IMR-90 (cell line): ENCODE results near the gene CYP2F1. TPM values are rescaled to one million over a fixed set of nuclear protein-coding genes. Genes with fewer than 3 reads are reported as not detected.

Experiments
- ATAC-seq: fragments of 200-7000 bp; cut with Tn5 transposase; 2 replicates; pipeline ENCODE4 v1.9.1; 2020; ENCODE audit warnings: low read depth, mild to moderate bottlenecking, moderate library complexity
- BruUV-seq: library from RNA; stranded (reverse); fragments of 400-500 nt; replicated peaks from 2 replicates; lab custom pipeline; 2021; lab: Mats Ljungman, UMichigan
- CTCF ChIA-PET: fragments of 300-600 bp; formaldehyde crosslinking; extraction: SDS; loops from one replicate; lab custom pipeline; 2021; ENCODE audit warnings: antibody characterized with exemption; lab: Yijun Ruan, JAX
- POLR2A ChIA-PET: fragments of 300-600 bp; sonication (Branson Sonifier 250); formaldehyde crosslinking; loops from one replicate; lab custom pipeline; 2022; ENCODE audit warnings: antibody characterized with exemption; ENCODE audit not compliant: unreplicated experiment; lab: Charles Lee
- DNase-seq: peaks from one replicate; pipeline ENCODE4 v3.0.0; 2013
- H2AFZ ChIP-seq: replicated peaks from 2 replicates; pipeline ENCODE3; 2013; ENCODE audit warnings: low read length, mild to moderate bottlenecking; ENCODE audit not compliant: poor library complexity
- H2AK5ac ChIP-seq: 2 replicates; pipeline ENCODE4 v1.6.1; 2013; ENCODE audit warnings: low read depth, low read length, inconsistent platforms
- H2AK9ac ChIP-seq: replicated peaks from 2 replicates; pipeline ENCODE3; 2013; ENCODE audit warnings: mild to moderate bottlenecking, low read depth, low read length, moderate library complexity; ENCODE audit not compliant: poor library complexity
- H2BK120ac ChIP-seq: 2 replicates; pipeline ENCODE4 v1.6.1; 2013; ENCODE audit warnings: low read depth, low read length, inconsistent platforms
- H2BK15ac ChIP-seq: 3 replicates; pipeline ENCODE4 v1.6.1; 2013; ENCODE audit warnings: low read depth, low read length, inconsistent platforms
- H2BK20ac ChIP-seq: 2 replicates; pipeline ENCODE4 v1.6.1; 2013; ENCODE audit warnings: low read depth, mild to moderate bottlenecking, inconsistent platforms, low read length, moderate library complexity
- H2BK5ac ChIP-seq: 2 replicates; pipeline ENCODE4 v1.6.1; 2013; ENCODE audit warnings: mild to moderate bottlenecking, low read depth, low read length, inconsistent platforms; ENCODE audit not compliant: poor library complexity, severe bottlenecking
- H3K14ac ChIP-seq: replicated peaks from 2 replicates; pipeline ENCODE4 v1.6.1; 2013; ENCODE audit warnings: low read depth, low read length, inconsistent platforms
- H3K18ac ChIP-seq: 2 replicates; pipeline ENCODE4 v1.6.1; 2013; ENCODE audit warnings: low read depth, low read length, control low read depth
- H3K23ac ChIP-seq: 2 replicates; pipeline ENCODE4 v1.6.1; 2013; ENCODE audit warnings: low read depth, low read length, inconsistent platforms
- H3K27ac ChIP-seq: 2 replicates; pipeline ENCODE4 v1.5.1; 2013; ENCODE audit warnings: mild to moderate bottlenecking, control low read depth, low read length; ENCODE audit not compliant: insufficient read depth
- H3K27me3 ChIP-seq: 2 replicates; pipeline ENCODE4 v1.6.1; 2013; ENCODE audit warnings: low read length; ENCODE audit not compliant: control insufficient read depth, insufficient read depth
- H3K36me3 ChIP-seq: 2 replicates; pipeline ENCODE4 v1.6.1; 2013; ENCODE audit warnings: low read length, mixed read lengths; ENCODE audit not compliant: control insufficient read depth, insufficient read depth
- H3K4ac ChIP-seq: 2 replicates; pipeline ENCODE4 v1.6.1; 2013; ENCODE audit warnings: low read depth, low read length, inconsistent platforms
- H3K4me1 ChIP-seq: 2 replicates; pipeline ENCODE4 v1.6.1; 2013; ENCODE audit warnings: low read length, mixed read lengths; ENCODE audit not compliant: control insufficient read depth, insufficient read depth
- H3K4me2 ChIP-seq: 2 replicates; pipeline ENCODE4 v1.6.1; 2013; ENCODE audit warnings: low read depth, mild to moderate bottlenecking, control low read depth, low read length, moderate library complexity
- H3K4me3 ChIP-seq: 2 replicates; pipeline ENCODE4 v1.5.1; 2013; ENCODE audit warnings: low read depth, mild to moderate bottlenecking, control low read depth, low read length, moderate library complexity; ENCODE audit not compliant: insufficient read depth
- H3K56ac ChIP-seq: 2 replicates; pipeline ENCODE4 v1.6.1; 2013; ENCODE audit warnings: low read length, inconsistent platforms; ENCODE audit not compliant: insufficient read depth; ENCODE audit errors: extremely low read depth
- H3K79me1 ChIP-seq, 2 experiments: 2 replicates each; pipeline ENCODE4 v1.6.1; 2013; ENCODE audit warnings: low read length in 2 of 2, inconsistent platforms in 1 of 2, low read depth in 1 of 2
- H3K9ac ChIP-seq: 2 replicates; pipeline ENCODE4 v1.6.1; 2013; ENCODE audit warnings: low read depth, low read length, control low read depth
- H3K9me1 ChIP-seq: 2 replicates; pipeline ENCODE4 v1.6.1; 2013; ENCODE audit warnings: low read length, inconsistent platforms; ENCODE audit not compliant: insufficient read depth
- H3K9me3 ChIP-seq: 2 replicates; pipeline ENCODE4 v1.6.1; 2013; ENCODE audit warnings: low read length; ENCODE audit not compliant: control insufficient read depth, insufficient read depth
- H4K20me1 ChIP-seq: 2 replicates; pipeline ENCODE4 v1.6.1; 2013; ENCODE audit warnings: low read length, inconsistent platforms; ENCODE audit not compliant: insufficient read depth
- H4K5ac ChIP-seq: 2 replicates; pipeline ENCODE4 v1.6.1; 2013; ENCODE audit warnings: mild to moderate bottlenecking, low read depth, low read length, control low read depth
- H4K8ac ChIP-seq, 2 experiments: 2 replicates each; pipeline ENCODE4 v1.6.1; 2013; ENCODE audit warnings: low read depth in 2 of 2, low read length in 2 of 2, control low read depth in 1 of 2, inconsistent platforms in 1 of 2
- H4K91ac ChIP-seq: 2 replicates; pipeline ENCODE4 v1.6.1; 2013; ENCODE audit warnings: low read depth, low read length, inconsistent platforms; ENCODE audit not compliant: insufficient read depth
- BHLHE40 ChIP-seq: fragments of 150-350 bp; IDR thresholded peaks from 2 replicates; pipeline ENCODE4 v1.6.1; 2016; ENCODE audit warnings: mild to moderate bottlenecking, low read depth, low read length
- CEBPB ChIP-seq: IDR thresholded peaks from 2 replicates; pipeline ENCODE4 v1.6.1; 2012; ENCODE audit warnings: low read depth, low read length, improper control_type of control experiment
- ELK1 ChIP-seq: fragments of 150-350 bp; IDR thresholded peaks from 2 replicates; pipeline ENCODE4 v1.6.1; 2016; ENCODE audit warnings: low read depth, mild to moderate bottlenecking, low read length, moderate library complexity, borderline replicate concordance
- NFE2L2 ChIP-seq: fragments of 150-350 bp; IDR thresholded peaks from 2 replicates; pipeline ENCODE4 v1.6.1; 2016; ENCODE audit warnings: low read depth, mild to moderate bottlenecking, low read length
- RAD21 ChIP-seq: IDR thresholded peaks from 2 replicates; pipeline ENCODE4 v1.6.1; 2012; ENCODE audit warnings: low read length, improper control_type of control experiment
- RCOR1 ChIP-seq: IDR thresholded peaks from 2 replicates; pipeline ENCODE4 v1.6.1; 2012; ENCODE audit warnings: mild to moderate bottlenecking, low read length, improper control_type of control experiment; ENCODE audit not compliant: insufficient replicate concordance
- WGBS, 2 experiments: methylation state at CpG; one replicate each; pipeline versions ENCODE4 v1.1.5 to v1.1.7; 2013; ENCODE audit warnings: missing lambda C conversion rate in 2 of 2; ENCODE audit not compliant: insufficient read length in 1 of 2; ENCODE audit errors: extremely low coverage in 2 of 2; 5-methylcytosine and 5-hydroxymethylcytosine counted together
- dilution Hi-C: fragments of 300-500 bp; cut with HindIII; formaldehyde crosslinking; loops from one replicate; pipeline ENCODE4 v1.14.3; 2018; ENCODE audit warnings: low sequenced_read_pairs; ENCODE audit not compliant: unreplicated experiment
- in situ Hi-C: fragments of 300-500 bp; cut with MboI; formaldehyde crosslinking; loops from 3 replicates; pipeline ENCODE4 v1.14.3; 2019; ENCODE audit warnings: low sequenced_read_pairs, inconsistent platforms, mixed read lengths
- intact Hi-C: fragments of 100-400 bp; cut with micrococcal nuclease; formaldehyde crosslinking; loops from 2 replicates; pipeline ENCODE4 v1.10.0; 2022
- polyA plus RNA-seq, 3 experiments: library from polyadenylated mRNA; depleted of rRNA; stranded (reverse); fragments of >200 nt; gene quantifications; 2 replicates each; pipeline ENCODE4 v1.2.3, GENCODE V29; 2012; ENCODE audit warnings: low replicate concordance in 1 of 3
- total RNA-seq: library from RNA; depleted of rRNA; stranded (reverse); fragments of >200 nt; gene quantifications from 2 replicates; pipeline ENCODE4 v1.2.3, GENCODE V29; 2012

CYP2F1 gene
- total and polyA plus RNA-seq, 2 of the 4 experiments (the other 2 are of a cell fraction) = not detected

- H3K4ac ChIP-seq = no peak overlapping the region
- no peaks in the 10 kb centered on the region for H3K9me3 ChIP-seq
- H4K91ac ChIP-seq = no peak overlapping the region
- H2AFZ ChIP-seq = no peak overlapping the region
- no peak overlapping the region for H3K23ac ChIP-seq
- no peak overlapping the region for H3K27ac ChIP-seq
- H2BK5ac ChIP-seq = no peak overlapping the region
- in situ Hi-C loops (no loop called here), dilution Hi-C loops (no loop called here), intact Hi-C loops (no loop called here)
- H3K79me1 ChIP-seq = no peaks in the 10 kb centered on the region
- ChIA-PET CTCF (no interaction called here), POLR2A (no interaction called here)
- no peak overlapping the region for H3K4me2 ChIP-seq
- H3K9ac ChIP-seq = no peak overlapping the region
- H2BK120ac ChIP-seq = no peak overlapping the region
- peaks cover 3% of the 10 kb centered on the region; the same call in 1 of the 2 replicates for H3K9me1 ChIP-seq
- BruUV-seq = no TSS peak
- peaks cover 8% of the 10 kb centered on the region for H3K4me1 ChIP-seq
- no peak for DNase-seq
- H3K14ac ChIP-seq = no peak overlapping the region
- no peak overlapping the region for H4K5ac ChIP-seq
- H2AK9ac ChIP-seq = no peak overlapping the region
- no peaks in the 10 kb centered on the region for H4K20me1 ChIP-seq
- TF ChIP-seq CEBPB = no peak
- TF ChIP-seq BHLHE40 = no peak
- no peak for TF ChIP-seq RAD21
- no peak for TF ChIP-seq ELK1
- no peak for TF ChIP-seq RCOR1
- TF ChIP-seq NFE2L2 = no peak
- no peak for ATAC-seq
- no peak overlapping the region for H3K56ac ChIP-seq
- no peak overlapping the region for H4K8ac ChIP-seq
- H2BK15ac ChIP-seq = no peak overlapping the region
- H3K27me3 ChIP-seq = no peaks in the 10 kb centered on the region
- no peak overlapping the region for H2AK5ac ChIP-seq
- 55% methylated on average over 2 of the region's 6 CpGs; no CpG with 5 or more reads in 1 of the 2 experiments for whole genome bisulfite sequencing, 2 experiments
- H3K4me3 ChIP-seq = no peak overlapping the region
- no peak overlapping the region for H3K18ac ChIP-seq
- H2BK20ac ChIP-seq = no peak overlapping the region
- H3K36me3 ChIP-seq = no peaks in the 10 kb centered on the region
These were observed 58.3 kb downstream of the CYP2F1 start for GRCh38 chr19:41172297-41173164.
